GM04503 (cell line): ENCODE measurements around the gene SLC12A4.
"Not testable (repeated sequence)": the region's sequence is repeated elsewhere in the genome, so short reads cannot be mapped to it uniquely, and the experiment has no call there.

ENCODE experiments used
- DNase-seq: peaks from one replicate; pipeline ENCODE4 v3.0.0-alpha.2; 2012; ENCODE audit warnings: low read depth

Gene SLC12A4

DNA sequence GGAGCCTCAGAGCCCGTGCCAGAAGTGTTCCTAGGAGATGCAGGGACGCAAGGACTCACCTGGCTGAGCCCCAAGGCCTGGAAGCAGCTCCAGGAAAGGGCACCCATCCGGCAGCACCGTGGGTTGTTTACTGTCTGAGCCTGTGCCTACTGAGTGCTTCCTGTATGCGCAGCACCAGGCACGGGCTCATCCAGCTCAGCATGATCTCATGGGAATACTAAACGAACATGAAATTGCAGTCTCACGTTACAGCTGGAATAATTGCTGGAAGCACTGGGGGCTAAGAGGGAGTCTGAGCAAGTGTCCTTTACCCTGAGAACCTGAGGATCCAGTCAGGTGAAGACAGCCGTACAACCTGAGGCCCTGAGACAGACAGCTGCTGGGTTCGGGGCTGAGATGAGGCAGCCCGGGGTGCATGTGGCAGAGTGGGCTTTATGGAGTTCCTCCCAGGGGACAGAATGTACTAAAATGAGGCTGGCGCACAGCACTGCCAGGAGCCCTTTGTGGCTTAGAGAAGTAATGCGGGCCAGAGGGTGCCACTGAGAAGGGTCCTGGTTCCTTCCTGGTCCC lies 42.2 kb downstream of the SLC12A4 start:
- DNase-seq: no peak

DNA sequence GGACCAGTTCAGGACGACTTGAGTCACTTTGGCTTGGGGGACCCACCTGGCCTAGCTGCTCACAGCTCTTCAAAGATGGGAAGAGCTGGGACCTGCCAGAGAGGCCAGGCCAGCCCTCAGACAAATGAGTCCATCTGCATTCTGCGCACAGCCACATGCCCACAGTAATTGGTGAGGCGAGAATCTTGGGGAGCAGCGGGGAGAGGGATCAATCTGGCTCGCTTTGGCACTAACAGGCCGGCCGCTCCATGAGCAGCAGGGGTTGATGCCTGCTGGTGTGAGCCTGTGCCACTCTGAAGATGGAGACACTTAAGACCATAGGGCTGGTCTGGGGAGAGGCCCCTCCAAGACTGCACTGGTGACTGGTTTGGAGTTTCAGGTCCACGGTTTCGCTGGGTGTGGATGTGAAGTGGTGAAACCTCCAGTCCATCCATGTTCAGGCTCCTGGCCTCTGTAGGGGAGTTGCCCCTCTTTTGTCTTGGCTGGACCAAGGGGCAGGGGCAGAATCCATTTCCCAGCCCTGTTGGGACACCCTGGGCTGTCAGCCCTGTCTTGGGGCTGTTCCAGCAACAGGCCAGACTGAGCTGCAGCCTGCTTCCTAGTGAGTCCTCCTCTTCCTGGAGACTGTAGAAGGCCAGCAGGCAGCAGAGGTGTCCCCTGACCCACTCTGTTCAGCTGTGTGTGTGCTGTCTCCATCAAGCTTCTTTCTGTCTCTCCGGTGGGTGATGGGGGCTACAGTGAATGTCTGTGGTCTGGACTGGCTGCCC lies 44.1 kb downstream of the SLC12A4 start:
- DNase-seq: no peak

DNA sequence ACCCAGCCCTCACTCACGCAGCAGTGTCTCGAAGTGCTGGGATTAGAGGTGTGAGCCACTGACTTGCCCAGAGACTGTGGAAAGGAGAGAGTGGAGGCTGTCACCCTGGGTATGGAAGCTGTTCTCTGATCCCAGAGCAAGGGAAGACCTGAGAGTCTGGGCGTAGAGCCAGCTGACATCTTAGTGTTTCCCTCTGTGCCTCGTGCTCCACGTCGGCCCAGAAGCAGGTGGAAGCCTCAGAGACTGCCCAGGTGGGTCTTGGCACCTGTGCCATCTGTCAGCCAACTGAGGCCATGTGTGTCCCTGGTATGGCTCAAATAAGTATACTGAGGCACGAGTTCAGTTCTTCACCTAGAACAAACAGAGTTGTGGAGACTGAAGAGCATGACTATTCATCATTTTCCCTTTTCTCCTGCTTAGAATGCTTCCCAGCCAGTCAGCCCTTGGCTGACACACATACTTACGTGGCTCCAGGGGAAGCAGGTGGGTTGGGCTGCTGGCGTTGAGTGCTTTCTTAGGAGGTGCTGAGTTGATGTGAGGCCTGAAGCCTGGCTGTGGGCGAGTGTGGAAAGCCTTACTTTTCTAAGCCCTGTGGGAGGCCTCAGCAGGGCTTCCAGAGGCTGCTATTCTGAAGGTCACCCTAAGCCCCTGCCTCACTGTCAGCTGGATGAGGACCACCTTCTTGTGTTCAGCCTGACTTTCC lies 44.9 kb downstream of the SLC12A4 start:
- DNase-seq: no peak

DNA sequence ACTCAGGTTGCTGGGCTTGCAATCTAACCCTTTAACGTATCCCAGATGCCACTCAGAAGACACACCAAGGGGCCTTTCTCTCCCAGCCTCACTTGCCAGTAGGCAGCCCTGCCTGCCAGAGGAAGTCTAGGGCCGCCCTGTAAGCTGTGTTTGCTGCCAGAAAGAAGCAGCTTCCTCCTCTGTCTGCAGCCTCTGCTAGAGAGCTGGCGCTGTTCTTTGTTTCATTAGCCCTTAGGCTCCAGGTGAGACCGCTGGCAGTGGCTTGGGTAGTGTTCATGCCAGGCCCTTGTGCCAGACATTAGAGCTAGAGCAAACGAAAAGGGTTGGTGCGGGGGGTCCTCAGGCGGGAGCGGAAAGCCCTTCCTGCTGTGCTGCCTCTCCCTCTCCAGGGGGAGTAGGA lies 45.7 kb downstream of the SLC12A4 start:
- DNase-seq: no peak

DNA sequence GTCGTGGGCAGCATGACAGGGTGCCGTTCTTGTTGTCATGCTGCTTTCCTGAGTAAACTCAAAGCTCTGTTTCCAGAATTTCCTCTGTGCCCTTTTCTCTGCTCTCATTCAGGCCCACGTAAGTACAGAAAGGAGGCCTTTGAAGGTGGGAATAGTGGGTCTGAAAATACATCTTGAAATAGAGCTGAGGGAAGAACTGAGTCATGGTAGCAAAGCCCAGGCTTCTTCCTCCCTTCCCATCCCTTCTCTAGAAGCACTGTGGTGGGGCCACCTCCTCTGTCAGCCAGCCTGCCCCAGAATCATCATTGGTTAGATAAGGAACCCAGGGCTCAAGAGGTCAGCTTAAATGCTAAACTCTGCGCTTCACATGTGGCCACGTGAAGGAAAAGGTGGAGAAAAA lies 46.2 kb downstream of the SLC12A4 start:
- DNase-seq: no peak

DNA sequence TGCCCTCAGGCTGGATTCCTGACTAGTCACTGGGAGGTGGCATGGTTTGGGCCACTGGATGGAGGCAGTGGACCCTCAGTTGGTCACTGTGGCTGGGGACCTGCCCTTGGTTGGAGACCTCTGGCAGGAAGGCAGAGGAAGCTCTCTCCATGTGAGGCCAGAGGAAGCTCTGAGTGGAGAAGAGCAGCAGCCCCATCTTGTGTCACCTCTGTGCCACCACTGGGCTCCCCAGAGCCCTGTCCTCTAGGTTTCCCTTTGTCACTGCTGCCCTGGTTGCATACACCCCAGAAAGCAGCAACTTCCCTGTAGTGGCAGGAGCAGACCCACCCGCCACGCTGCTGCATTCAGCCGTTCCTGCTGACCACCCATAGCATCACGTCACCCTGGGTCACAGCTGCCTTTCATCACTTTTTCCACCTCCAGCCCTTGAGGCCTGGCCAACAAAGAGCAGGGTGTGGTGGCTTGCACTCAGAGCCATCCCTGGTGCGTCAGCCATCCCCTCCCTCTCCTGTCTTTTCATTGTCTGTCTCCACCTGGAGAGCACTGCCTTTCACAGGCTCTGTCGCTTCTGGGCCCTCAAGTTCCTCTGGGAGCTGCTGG lies 48.7 kb downstream of the SLC12A4 start:
- DNase-seq: no peak

DNA sequence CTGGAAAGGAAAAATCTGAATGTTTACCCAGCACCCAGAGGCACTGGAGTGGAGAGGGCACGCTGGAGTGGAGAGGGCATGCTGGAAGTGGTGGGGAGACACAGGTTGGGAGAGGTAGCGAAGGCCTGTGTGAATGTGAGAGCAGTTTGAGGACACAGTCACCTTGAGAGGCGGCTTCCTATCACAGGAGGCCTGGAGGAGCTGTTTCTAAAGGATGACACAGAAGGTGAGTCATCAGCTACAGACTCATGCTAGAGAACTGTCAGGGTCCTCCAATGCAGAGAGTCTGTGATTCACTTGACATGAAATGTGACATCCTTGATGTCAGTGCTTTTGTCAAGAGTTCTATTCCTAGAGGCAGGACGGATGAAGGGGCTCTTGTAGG lies 50.6 kb downstream of the SLC12A4 start:
- no peak for DNase-seq

DNA sequence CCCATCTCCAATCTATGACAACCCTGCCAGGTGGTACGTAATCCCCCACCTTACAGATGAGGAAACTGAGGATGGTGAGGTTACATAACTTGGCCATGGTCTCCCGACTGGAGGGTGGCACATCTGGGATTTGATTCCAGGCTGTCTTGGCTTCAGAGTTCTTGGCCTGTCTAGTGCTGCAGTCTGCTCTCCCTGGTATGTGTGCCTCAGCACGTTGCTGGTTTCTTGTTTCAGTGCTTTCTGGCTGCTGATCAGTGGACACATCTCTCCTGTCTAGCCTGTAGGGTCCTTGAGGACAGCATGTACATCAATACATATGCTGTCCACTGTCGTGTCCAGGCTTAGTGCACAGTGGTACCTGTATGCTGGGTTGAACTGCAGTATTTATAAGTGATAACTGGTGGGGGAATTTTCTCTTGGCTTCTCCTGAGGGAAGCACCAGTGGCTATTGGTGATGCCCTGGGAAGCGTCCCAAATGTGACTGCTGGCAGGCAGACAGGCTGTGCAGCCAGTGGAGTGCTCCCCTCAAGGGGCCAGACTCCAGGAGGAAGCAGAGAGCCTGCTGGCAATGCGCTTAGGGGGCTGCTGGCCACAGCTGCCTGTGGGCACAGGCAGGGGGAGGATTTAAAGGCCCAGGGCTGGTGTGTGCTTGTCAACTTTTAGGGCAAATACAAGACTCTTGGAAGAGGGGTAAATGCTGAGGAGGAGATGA lies 51.1 kb downstream of the SLC12A4 start:
- DNase-seq: no peak

DNA sequence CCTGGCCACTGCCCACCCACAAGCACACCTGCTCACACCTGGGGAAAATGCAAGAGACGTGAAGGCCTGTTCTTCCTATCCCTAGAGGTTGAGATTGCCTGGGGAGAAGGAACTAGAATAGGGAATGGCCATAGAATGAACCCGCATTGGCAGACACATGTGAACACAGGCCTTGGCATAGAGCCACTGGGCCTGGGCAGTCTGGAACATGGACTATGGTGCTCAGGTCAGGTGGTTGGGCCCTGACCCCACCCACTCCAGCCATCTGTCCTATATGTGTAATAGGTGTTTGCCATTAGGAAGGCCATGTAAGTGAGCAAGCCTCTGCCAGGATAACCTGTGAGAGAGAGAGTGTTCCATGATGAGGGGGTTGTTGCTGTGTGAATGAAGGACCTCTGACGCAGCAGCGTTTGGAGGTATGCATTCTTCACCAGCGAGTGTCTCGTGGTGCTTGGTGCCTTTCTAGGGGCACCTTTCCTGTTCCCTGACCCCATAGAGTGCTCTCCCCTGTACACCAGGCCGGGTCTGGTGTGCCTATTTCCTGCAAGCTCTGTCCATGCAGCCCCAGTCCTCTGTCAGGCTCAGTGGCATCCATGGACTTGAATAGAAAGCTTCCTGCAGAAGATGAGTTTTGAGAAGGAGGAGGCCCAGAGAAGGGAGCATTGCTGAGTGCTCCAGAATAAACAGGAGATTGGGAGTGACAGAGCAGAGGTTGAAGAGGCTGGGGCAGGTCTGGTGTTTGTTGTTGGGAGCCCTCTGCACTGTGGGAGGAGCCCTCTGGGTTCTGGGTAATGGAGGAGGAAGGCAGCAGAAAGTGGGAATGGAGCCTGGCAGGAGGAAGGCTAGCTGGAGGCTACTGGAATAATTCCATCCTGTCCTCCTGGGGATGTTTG lies 52.4 kb downstream of the SLC12A4 start:
- DNase-seq: no peak

DNA sequence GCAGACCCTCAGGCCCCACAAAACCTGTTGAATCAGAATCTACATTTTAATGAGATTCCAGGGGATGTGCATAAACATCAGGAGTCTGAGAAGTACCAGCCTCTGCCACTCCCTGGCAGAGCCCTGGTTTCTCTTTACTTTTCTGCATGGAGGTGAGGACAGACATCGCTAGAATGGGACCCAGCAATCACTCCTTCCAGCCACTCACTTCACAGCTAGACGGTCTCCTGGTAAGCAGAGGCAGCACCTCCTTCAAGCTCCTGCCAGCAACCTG lies 53.0 kb downstream of the SLC12A4 start:
- DNase-seq: not testable (repeated sequence)

DNA sequence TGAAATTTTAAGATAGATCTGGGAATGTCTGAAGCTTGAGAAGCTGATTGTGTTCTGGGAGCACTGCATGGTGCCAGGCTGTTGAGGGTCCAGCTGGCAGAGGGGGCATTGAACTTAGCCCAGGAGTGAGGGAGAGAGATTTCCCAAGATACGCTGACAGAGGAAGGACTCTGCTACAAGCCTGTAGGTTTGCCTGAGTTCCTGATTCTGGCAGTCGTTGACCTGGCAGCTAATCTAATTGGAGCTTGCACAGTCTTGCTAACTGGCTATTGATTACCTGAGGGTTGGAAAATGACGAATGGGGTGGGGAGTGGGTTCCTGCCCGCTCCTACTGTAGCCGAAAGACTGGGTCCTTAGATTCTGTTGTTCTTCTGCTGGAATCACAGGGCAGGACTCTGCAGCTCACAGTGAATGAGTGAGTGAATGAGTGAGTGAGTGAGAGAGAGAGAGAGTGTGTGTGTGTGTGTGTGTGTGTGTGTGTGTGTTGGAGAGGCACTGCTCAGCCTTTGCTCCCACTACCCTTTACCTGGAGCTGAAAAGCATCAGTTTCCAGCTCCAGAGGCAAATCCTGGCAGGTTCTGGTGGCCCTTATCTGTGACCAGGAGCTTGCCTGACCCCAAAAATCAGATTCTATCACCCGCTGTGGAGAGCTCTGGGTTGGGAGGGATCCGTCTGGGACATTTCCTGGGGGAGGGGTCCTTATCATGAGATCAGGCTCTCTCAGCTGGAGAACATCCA lies 53.5 kb downstream of the SLC12A4 start:
- DNase-seq: no peak

DNA sequence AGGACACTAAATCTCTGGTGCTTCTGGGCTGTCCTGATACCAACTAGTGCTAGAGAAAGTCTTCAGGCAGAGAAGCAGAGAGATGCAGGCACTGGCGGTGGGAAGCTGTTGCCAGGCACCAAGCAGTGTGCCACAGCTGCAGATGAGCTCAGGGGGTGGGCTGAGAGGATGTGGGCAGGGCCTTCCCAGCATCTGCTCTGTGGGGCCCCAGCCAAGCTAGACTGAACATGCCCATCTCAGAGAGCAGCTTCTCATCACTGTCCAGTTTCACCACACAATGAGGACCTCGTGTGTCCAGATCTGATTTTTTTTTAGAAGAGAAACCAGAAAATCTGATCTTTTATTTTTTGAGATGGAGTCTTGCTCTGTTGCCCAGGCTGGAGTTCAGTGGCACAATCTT lies 58.3 kb downstream of the SLC12A4 start:
- DNase-seq: no peak

DNA sequence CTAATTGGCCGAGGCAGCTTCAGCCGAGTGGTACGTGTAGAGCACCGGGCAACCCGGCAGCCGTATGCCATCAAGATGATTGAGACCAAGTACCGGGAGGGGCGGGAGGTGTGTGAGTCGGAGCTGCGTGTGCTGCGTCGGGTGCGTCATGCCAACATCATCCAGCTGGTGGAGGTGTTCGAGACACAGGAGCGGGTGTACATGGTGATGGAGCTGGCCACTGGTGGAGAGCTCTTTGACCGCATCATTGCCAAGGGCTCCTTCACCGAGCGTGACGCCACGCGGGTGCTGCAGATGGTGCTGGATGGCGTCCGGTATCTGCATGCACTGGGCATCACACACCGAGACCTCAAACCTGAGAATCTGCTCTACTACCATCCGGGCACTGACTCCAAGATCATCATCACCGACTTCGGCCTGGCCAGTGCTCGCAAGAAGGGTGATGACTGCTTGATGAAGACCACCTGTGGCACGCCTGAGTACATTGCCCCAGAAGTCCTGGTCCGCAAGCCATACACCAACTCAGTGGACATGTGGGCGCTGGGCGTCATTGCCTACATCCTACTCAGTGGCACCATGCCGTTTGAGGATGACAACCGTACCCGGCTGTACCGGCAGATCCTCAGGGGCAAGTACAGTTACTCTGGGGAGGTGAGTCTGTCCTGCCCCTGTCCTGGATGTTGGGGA lies 59.2 kb downstream of the SLC12A4 start:
- DNase-seq: no peak

DNA sequence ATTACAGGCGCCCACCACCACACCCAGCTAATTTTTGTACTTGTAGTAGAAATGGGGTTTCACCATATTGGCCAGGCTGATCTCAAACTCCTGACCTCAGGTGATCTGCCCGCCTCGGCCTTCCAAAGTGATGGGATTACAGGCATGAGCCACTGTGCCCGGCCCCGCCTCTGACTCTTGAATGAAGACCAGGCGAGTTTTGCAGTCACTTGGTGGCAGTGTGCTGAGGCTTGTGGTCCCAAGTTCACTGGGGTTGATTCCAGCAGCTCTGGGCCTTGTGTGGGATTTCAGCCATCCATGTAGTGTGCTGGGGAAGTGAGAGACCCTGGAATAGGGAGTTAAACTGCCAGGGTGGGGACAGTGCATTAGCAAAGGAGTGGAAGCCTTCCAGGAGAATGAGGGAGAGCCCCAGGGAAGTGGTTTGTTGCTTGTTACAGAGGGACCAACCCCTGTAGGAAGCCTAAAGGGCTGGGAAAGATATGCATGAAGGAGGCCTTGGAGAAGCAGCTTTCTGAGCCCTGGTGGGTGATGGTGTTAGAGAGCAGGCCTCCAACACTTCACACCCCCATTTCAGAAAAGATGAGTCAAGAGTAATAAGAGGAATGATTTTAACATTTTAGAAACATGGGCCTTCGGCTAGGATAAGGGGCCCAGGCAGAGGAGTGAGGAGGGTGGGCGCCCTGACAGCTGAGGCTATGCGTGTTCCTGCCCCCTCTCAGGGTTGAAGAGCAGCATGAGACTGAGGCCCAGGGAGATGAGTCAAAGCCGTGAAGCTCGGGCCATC lies 60.8 kb downstream of the SLC12A4 start:
- DNase-seq: no peak

DNA sequence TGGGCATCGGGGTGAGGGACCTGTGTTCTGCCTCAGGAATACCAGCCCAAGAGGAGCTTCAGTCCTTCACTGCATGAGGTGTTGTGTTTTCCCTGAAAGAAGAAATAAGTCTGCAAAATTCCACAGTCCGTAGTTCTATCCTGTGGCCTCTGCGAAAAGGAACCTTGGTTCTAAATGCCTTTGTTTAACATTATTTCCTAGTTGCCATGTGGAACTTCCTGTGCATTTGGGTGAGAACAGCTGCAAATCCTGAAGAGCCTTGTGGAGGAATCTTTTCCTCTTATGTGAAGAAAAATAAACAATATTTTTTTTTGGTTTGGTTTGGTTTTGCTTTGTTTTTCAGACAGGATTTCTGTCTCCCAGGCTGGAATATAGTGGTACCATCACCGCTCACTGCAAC lies 65.6 kb downstream of the SLC12A4 start:
- no peak for DNase-seq

DNA sequence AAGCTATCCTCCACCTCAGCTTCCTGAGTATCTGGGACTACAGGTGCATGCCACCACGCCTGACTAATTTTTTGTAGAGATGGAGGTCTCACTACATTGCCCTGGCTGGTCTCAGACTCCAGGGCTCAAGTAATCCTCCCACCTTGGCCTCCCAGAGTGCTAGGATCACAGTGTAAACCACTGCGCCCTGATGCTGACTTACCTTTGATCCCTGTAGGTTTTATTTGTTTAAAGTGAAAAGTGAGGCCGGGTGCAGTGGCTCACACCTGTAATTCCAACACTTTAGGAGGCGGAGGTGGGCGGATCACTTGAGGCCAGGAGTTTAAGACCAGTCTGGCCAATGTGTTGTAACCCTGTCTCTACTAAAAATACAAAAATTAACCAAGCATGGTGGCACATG lies 66.7 kb downstream of the SLC12A4 start:
- DNase-seq: no peak

DNA sequence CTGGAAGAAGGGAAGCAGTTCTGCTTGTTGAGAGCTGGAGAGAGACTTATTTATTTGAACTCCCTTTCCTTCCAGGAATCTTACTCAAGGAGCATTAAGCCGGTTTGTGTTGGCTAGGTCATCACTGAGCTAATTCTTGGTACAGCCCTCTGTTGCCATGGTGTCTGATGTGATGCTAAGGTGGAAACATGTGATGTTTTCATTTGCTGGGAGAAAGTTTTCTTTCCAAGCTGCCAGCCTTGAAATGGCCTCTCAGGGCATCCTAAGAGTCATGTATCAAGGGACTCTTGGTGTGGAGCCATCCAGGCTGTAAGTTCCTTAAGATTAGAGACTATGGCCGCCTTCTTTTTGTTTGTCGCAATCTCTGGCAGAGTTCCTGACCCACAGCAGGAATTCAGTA lies 71.2 kb downstream of the SLC12A4 start:
- no peak for DNase-seq

DNA sequence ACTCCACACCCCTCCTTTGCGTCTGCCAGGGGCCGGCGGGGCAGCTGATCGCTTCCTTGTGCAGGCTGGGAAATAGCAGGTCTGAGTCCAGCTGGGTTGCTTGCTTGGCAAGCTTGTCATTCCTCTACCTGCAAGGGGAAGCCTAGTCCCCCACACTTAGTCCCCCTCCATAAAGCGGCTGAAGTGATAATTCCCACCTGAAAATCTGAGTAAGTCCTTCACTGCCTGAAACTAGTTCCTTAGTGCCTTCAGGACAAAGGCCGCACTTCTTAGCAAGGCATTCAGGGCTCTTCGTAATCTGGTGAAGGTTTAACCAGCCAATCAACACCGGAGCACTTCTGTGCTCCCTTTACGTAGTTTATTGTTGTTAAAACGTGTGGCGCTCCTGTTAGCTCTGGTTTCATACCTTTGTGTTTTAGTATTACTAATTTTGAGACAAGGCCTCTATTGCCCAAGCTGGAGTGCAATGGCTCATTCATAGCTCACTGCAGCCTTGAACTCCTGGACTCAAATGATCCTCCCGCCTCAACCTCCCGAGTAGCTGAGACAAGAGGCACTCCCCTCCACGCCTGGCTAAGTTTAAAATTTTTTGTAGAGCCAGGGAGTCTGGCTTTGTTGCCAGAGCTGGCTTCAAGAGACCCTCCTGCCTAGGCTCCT lies 74.6 kb downstream of the SLC12A4 start:
- no peak for DNase-seq
